Panc1 (cell line): ENCODE results near the gene CHCHD6. TPM values are rescaled to one million over a fixed set of nuclear protein-coding genes. Genes with fewer than 3 reads are reported as not detected.

Experiments
- ATAC-seq: fragments of 200-7000 bp; cut with Tn5 transposase; 2 replicates; pipeline ENCODE4 v1.9.1; 2020; ENCODE audit warnings: mild to moderate bottlenecking, moderate library complexity
- BruUV-seq: library from RNA; stranded (reverse); fragments of 400-500 nt; replicated peaks from 2 replicates; lab custom pipeline; 2021; lab: Mats Ljungman, UMichigan
- CTCF ChIA-PET: fragments of 300-600 bp; sonication (Branson Sonifier 250); formaldehyde crosslinking; loops from one replicate; lab custom pipeline; 2022; ENCODE audit warnings: antibody characterized with exemption; lab: Charles Lee
- POLR2A ChIA-PET: fragments of 300-600 bp; sonication (Branson Sonifier 250); formaldehyde crosslinking; loops from one replicate; lab custom pipeline; 2022; ENCODE audit warnings: antibody characterized with exemption; lab: Charles Lee
- DNase-seq: peaks from one replicate; pipeline ENCODE4 v3.0.0-alpha.2; 2010; ENCODE audit warnings: low read depth, low spot score
- H3K27ac ChIP-seq: 2 replicates; pipeline ENCODE4 v1.5.1; 2011; ENCODE audit warnings: mild to moderate bottlenecking, low read length, inconsistent platforms
- H3K27me3 ChIP-seq: fragments of 200-500 bp; sonication (Bioruptor generic); 2 replicates; pipeline ENCODE4 v1.6.0; 2014; ENCODE audit warnings: low read length, inconsistent platforms; ENCODE audit not compliant: control insufficient read depth, insufficient read depth
- H3K36me3 ChIP-seq: fragments of 200-500 bp; sonication (Bioruptor generic); 2 replicates; pipeline ENCODE4 v1.5.1; 2014; ENCODE audit warnings: inconsistent platforms, mild to moderate bottlenecking, low read length, moderate library complexity; ENCODE audit not compliant: control insufficient read depth, insufficient read depth
- H3K4me1 ChIP-seq: 2 replicates; pipeline ENCODE4 v1.5.1; 2011; ENCODE audit warnings: inconsistent platforms, mild to moderate bottlenecking, low read length, moderate library complexity; ENCODE audit not compliant: control insufficient read depth, insufficient read depth
- H3K4me3 ChIP-seq, 2 experiments: 2 replicates each; pipeline ENCODE4 v1.5.1; 2011 to 2012; ENCODE audit warnings: low read depth in 2 of 2, low read length in 2 of 2, mild to moderate bottlenecking in 2 of 2, inconsistent platforms in 1 of 2, moderate library complexity in 1 of 2
- H3K9me3 ChIP-seq: fragments of 200-500 bp; sonication (Bioruptor generic); 2 replicates; pipeline ENCODE4 v1.5.1; 2014; ENCODE audit warnings: low read depth, mild to moderate bottlenecking, inconsistent platforms, low read length, moderate library complexity; ENCODE audit not compliant: control insufficient read depth, insufficient read depth
- POLR2AphosphoS5 ChIP-seq: IDR thresholded peaks from 2 replicates; pipeline ENCODE4 v1.6.1; 2012; ENCODE audit warnings: mild to moderate bottlenecking, low read depth, low read length, moderate library complexity
- SIN3A ChIP-seq: IDR thresholded peaks from 2 replicates; pipeline ENCODE4 v1.6.1; 2012; ENCODE audit warnings: low read depth, mild to moderate bottlenecking, low read length, moderate library complexity, borderline replicate concordance; ENCODE audit not compliant: insufficient read depth
- TCF7L2 ChIP-seq: IDR thresholded peaks from 2 replicates; pipeline ENCODE4 v1.6.1; 2011; ENCODE audit warnings: mild to moderate bottlenecking, low read depth, low read length, inconsistent platforms
- in situ Hi-C: cut with HindIII; loops from 2 replicates; pipeline ENCODE4 v1.10.0; 2016; ENCODE audit warnings: low sequenced_read_pairs, low pct_unique_long_range_greater_than_20kb
- intact Hi-C: fragments of 100-400 bp; cut with micrococcal nuclease; formaldehyde crosslinking; loops from one replicate; pipeline ENCODE4 v1.10.0; 2022; ENCODE audit not compliant: unreplicated experiment
- total RNA-seq: library from RNA; stranded (reverse); gene quantifications from one replicate; pipeline ENCODE4 v1.2.1, GENCODE V29; 2021; ENCODE audit not compliant: unreplicated experiment
- TF ChIP-seq, protein P1 (sequence below), 2 experiments: IDR thresholded peaks; 2 replicates each; pipeline ENCODE4 v1.6.1; 2011 to 2012; ENCODE audit warnings: low read depth in 2 of 2, control low read depth in 1 of 2, low read length in 1 of 2, mild to moderate bottlenecking in 1 of 2, moderate library complexity in 1 of 2; ENCODE audit not compliant: insufficient read depth in 1 of 2
- TF ChIP-seq, protein P2 (sequence below): fragments of 450-650 bp; IDR thresholded peaks from 2 replicates; pipeline ENCODE4 v1.5.1; 2017; ENCODE audit warnings: mild to moderate bottlenecking

The CHCHD6 gene
- total RNA-seq, 1 experiment from 2014 or later, result 31.5 TPM

DNA sequence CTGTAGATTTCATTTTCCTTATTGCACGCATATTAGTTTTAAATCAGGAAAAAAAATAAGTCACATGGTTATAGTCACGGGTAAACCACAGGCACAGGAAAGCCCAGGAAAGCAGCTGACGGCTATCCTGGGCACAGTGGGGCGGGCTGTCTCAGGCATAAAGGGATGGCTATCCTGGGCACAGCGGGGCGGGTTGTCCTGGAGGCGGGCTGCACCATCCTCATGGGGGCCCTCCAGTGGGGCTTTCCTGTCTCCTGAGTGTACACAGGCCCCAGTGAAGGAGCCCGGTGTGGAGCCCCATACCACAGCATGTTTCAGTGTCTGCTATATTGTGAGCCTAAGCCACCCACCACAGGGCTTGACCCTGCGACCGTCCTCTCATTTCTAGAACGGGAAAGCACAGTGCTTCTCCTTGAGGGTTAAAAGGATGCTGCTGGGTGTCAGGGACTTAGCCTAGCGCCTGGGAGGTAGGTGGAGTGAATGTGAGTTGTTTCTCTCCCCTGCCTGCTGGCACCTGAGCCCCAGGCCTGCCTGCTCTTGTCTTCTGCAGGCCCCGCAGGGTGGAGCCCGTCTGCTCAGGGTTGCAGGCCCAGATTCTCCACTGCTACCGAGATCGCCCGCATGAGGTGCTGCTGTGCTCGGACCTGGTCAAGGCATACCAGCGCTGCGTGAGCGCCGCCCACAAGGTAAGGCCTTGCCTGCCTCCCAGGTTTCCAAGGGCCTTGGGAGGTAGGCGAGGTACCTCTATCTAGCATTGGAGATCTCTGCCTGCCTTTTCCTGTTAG lies 253.0 kb downstream of the CHCHD6 start:
- ATAC-seq (no peak), DNase-seq (no peak)
- ChIA-PET CTCF (no interaction called here), POLR2A (no interaction called here)
- BruUV-seq, result no TSS peak
- H3K27ac ChIP-seq, result no peak overlapping the region
- H3K4me1 ChIP-seq, result peaks cover 22% of the 10 kb centered on the region
- H3K36me3 ChIP-seq, result no peaks in the 10 kb centered on the region
- TF ChIP-seq, protein P1, sequence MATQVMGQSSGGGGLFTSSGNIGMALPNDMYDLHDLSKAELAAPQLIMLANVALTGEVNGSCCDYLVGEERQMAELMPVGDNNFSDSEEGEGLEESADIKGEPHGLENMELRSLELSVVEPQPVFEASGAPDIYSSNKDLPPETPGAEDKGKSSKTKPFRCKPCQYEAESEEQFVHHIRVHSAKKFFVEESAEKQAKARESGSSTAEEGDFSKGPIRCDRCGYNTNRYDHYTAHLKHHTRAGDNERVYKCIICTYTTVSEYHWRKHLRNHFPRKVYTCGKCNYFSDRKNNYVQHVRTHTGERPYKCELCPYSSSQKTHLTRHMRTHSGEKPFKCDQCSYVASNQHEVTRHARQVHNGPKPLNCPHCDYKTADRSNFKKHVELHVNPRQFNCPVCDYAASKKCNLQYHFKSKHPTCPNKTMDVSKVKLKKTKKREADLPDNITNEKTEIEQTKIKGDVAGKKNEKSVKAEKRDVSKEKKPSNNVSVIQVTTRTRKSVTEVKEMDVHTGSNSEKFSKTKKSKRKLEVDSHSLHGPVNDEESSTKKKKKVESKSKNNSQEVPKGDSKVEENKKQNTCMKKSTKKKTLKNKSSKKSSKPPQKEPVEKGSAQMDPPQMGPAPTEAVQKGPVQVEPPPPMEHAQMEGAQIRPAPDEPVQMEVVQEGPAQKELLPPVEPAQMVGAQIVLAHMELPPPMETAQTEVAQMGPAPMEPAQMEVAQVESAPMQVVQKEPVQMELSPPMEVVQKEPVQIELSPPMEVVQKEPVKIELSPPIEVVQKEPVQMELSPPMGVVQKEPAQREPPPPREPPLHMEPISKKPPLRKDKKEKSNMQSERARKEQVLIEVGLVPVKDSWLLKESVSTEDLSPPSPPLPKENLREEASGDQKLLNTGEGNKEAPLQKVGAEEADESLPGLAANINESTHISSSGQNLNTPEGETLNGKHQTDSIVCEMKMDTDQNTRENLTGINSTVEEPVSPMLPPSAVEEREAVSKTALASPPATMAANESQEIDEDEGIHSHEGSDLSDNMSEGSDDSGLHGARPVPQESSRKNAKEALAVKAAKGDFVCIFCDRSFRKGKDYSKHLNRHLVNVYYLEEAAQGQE (IDR thresholded peaks at IDR 0.05; ENCODE audit: insufficient read depth in 1 of 2, low read depth in 2 of 2, low read length in 1 of 2), result no peak
- TF ChIP-seq TCF7L2 (no peak), SIN3A (no peak), POLR2AphosphoS5 (no peak)
- TF ChIP-seq, protein P2, sequence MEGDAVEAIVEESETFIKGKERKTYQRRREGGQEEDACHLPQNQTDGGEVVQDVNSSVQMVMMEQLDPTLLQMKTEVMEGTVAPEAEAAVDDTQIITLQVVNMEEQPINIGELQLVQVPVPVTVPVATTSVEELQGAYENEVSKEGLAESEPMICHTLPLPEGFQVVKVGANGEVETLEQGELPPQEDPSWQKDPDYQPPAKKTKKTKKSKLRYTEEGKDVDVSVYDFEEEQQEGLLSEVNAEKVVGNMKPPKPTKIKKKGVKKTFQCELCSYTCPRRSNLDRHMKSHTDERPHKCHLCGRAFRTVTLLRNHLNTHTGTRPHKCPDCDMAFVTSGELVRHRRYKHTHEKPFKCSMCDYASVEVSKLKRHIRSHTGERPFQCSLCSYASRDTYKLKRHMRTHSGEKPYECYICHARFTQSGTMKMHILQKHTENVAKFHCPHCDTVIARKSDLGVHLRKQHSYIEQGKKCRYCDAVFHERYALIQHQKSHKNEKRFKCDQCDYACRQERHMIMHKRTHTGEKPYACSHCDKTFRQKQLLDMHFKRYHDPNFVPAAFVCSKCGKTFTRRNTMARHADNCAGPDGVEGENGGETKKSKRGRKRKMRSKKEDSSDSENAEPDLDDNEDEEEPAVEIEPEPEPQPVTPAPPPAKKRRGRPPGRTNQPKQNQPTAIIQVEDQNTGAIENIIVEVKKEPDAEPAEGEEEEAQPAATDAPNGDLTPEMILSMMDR, result no peak
- in situ Hi-C loops (no loop called here), intact Hi-C loops (no loop called here)
- no peak overlapping the region for H3K4me3 ChIP-seq
- H3K9me3 ChIP-seq, result no peaks in the 10 kb centered on the region
- no peaks in the 10 kb centered on the region for H3K27me3 ChIP-seq

DNA sequence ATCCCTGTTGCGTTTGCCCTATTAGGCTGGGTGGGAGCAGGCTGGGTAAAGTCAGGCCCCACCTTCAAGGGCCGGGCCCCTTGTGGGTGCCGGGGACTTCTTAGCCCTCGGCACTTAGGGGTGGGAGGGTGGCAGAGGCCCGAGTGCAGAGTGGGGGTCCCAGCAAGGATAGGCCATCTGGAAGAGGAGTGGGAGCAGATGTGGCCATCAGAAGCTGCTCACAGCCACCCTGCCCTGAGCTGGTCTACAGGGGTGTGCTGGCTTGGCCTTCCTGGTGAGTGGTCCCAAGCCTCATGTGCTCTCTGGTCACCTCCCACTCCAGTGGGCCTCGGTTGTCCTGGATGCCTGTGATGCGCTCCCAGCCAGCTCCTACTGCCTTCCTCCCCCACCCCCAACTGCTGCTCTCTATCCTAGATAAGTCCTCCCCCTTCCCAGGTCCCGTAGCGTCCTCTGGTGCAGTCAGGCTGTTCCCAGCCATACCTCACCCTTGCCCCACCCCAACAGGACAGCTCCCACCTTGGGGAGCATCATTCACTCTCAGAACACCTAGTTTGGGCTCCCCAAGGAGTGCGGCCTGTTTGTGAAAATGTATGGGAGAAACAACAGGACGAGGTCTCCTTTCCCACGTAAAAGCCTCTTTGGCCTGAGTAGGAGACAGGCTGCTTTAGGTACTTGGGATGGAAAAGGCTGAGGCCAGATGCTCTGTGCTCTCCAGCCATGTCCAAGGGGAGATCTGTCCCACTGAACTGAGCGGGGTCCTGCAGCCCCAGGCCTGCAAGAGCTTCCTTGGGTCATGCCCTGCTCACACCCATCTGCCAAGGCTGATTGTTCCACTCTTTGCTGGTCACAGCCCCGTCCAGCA lies 254.0 kb downstream of the CHCHD6 start:
- DNase-seq (no peak), ATAC-seq (no peak)
- no peaks in the 10 kb centered on the region for H3K27me3 ChIP-seq
- intact Hi-C loops (no loop called here), in situ Hi-C loops (no loop called here)
- H3K9me3 ChIP-seq, result no peaks in the 10 kb centered on the region
- ChIA-PET CTCF (interaction anchor here (0.5 kb wide), 1 partner anchor 38 kb away, joined by 8 read pairs; no protein-coding TSS in a partner anchor), POLR2A (no interaction called here)
- H3K4me1 ChIP-seq, result peaks cover 22% of the 10 kb centered on the region
- BruUV-seq, result no TSS peak
- H3K27ac ChIP-seq, result no peak overlapping the region
- no peak for TF ChIP-seq POLR2AphosphoS5
- TF ChIP-seq, protein P1 (IDR thresholded peaks at IDR 0.05; ENCODE audit: insufficient read depth in 1 of 2, low read depth in 2 of 2, low read length in 1 of 2), result no peak
- TF ChIP-seq, protein P2, result no peak
- TF ChIP-seq SIN3A, result no peak
- TF ChIP-seq TCF7L2, result no peak
- H3K4me3 ChIP-seq, result no peak overlapping the region
- no peaks in the 10 kb centered on the region for H3K36me3 ChIP-seq
